ENCODE measurements around the gene MARK4.
A peak's percentile ranks its signal among the peaks of the same experiment; 100 is the strongest.
"Not testable (repeated sequence)": the region's sequence is repeated elsewhere in the genome, so short reads cannot be mapped to it uniquely, and the experiment has no call there.

The MARK4 gene

GRCh38 chr19:45250832-45251451 lies at the start of gene MARK4:
TSS of gene MARK4 (plus strand) at chr19:45251271. CDS start at chr19:45251589, 318 bp downstream.
- peak; percentile 95 for DNase-seq (ENCODE audit: low spot score)

- DNase-seq (ENCODE audit: low spot score): no peak
Observed at GRCh38 chr19:45202637-45203036, 48.4 kb upstream of the MARK4 start.

- no peak for DNase-seq (ENCODE audit: low spot score)
Observed at GRCh38 chr19:45205810-45206209, 45.3 kb upstream of the MARK4 start.

DNA sequence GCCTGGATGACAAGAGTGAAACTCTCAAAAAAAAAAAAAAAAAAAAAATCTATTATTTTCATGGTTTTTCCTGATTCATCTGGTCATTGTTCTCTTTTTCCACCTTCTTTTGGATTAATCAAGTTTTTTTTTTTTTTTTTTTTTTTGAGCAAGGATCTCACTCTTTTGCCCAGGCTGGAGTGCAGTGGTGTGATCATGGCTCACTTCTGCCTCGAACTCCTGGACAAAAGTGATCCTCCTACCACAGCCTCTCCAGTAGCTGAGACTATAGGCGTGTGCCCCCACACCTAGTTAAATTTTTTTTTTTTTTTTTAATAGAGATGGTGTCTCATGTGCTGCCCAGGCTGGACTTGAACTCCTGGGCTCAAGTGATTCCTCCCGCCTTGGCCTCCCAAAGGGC lies 44.7 kb upstream of the MARK4 start:
- no peak for DNase-seq (ENCODE audit: low spot score)

- DNase-seq (ENCODE audit: low spot score): no peak
Observed at GRCh38 chr19:45211751-45212381, 39.2 kb upstream of the MARK4 start.

DNA sequence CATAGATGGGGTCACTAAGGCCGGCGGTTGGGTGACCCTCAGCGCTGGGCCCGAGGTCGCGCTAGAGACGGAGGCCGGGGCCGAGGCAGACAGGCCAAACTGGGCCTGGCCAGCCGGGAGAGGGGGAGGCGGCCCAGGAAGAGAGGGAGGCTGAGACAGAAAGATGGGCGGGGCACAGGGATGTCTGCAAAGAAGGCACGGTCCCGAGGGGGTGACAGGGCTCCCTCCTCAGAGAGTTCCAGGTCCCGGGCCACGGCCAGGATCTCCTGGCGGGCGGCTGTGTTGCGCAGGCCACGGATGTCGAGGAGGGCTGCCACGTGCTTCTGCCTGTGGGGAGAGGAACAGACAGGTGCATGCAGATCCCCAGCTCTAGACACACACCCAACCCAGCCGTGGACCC lies 38.0 kb upstream of the MARK4 start:
- DNase-seq (ENCODE audit: low spot score): no peak

GRCh38 chr19:45215391-45216191 lies 35.5 kb upstream of the MARK4 start:
- peak; percentile 70 for DNase-seq (ENCODE audit: low spot score)

DNA sequence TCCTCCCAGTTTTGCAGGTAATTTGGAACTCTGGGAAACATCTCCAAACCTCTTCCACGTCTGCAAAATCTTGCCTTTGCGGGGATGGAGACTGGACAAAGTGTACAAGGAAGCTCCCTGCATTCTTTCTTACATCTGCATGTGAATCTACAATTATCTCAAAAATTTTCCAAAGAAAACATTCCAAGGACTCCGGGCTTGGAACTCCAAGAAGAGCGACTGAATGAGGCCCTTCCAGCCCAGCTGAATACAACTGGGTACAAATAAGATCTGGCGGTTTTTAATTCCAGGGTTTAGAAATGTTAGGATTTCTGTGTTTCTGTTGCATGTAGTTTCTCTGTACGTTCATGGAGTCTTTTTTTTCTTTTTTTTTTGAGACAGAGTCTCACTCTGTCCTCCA lies 34.4 kb upstream of the MARK4 start:
- DNase-seq (ENCODE audit: low spot score): no peak

- no peak for DNase-seq (ENCODE audit: low spot score)
Observed at GRCh38 chr19:45217193-45217956, 33.7 kb upstream of the MARK4 start.

DNA sequence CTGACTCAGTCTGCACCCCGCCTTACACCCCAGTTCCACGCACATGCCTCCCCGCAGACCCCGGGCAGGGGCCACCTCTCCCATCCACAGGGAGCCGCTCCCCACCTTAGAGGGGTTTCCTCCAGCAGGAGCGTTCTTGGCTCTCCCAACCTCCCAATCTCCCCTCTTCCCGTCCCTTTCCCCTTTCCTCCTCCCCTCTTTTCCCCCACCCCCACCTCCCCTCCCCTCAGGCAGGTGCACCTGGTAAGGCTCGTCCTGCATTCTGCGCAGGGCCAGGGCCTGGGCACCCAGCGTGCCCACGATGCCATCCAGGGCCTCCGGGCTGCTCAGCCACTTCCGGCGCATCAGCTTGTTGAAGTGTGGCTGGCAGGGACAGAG lies 33.1 kb upstream of the MARK4 start:
- no peak for DNase-seq (ENCODE audit: low spot score)

GRCh38 chr19:45218426-45218825 lies 32.6 kb upstream of the MARK4 start:
- DNase-seq (ENCODE audit: low spot score): no peak

- no peak for DNase-seq (ENCODE audit: low spot score)
Observed at GRCh38 chr19:45218911-45219743, 31.9 kb upstream of the MARK4 start.

DNA sequence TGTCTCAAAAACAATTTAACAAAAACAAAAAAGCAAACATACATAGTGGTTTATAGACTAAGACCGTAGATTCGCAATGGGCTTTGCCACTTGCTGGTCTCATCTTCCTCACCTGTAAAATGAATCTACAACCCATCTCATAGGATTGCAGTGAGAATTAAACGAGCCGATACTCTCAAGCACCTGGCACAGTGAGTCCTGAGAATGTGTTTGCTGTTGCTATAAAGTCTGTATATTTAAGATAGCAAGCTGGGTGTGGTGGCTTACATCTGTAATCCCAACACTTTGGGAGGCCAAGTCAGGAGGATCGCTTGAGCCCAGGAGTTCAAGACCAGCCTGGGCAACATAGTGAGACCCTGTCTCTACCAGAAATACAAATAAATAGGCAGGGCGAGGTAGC lies 28.3 kb upstream of the MARK4 start:
- no peak for DNase-seq (ENCODE audit: low spot score)

DNA sequence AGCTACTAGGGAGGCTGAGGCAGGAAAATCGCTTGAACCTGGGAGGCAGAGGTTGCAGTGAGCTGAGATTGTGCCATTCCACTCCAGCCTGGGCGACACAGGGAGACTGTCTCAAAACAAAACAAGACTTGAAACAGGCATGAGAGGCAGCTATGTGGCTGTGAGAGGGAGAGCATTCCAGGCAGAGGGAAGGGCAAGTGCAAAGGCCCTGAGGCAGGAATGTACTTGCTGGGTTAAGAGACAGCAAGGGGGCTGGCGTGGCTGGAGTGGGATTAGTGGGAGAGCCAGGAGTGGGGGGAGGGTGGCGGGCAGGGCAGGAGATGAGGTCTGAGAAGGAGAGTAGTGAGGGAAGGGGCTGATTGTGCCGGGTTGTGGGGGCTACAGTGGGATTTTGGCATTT lies 27.2 kb upstream of the MARK4 start:
- DNase-seq (ENCODE audit: low spot score): no peak

DNA sequence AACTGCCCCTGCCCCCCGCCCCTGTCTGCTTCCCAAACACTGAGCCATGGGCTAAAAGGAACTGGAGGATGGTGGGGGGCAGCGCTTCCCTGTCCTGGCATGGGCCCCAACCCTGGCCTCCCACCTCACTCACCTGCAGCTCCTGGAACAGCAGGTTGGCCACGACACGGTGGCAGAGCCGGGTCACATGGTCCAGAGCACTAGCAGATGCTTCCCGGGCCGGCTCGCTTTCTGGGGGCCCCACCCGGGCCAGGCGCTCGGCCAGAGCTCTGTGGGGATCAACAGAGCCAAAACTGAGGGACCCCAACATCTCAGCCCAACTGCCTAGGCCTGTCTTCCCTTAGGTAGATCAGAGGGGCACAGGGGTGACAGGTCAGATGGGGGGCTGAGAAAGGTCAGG lies 26.4 kb upstream of the MARK4 start:
- DNase-seq (ENCODE audit: low spot score): no peak

DNA sequence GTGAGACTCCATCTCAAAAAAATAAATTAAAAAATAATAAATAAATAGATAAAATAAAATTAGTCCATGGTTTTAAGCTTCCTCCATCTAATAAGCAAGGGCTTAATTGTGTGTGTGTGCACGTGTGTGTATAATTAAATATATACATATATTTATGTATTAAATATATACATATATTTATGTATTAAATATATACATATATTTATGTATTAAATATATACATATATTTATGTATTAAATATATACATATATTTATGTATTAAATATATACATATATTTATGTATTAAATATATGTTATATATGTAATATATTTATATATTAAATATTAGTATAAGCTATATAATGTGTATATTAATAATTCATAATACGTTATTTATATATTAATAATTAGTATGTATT lies 22.0 kb upstream of the MARK4 start:
- not testable (repeated sequence) for DNase-seq (ENCODE audit: low spot score)

GRCh38 chr19:45231891-45232290 lies 19.2 kb upstream of the MARK4 start:
- DNase-seq (ENCODE audit: low spot score): no peak

- DNase-seq (ENCODE audit: low spot score): peak; percentile 42
Observed at GRCh38 chr19:45234089-45234869, 16.8 kb upstream of the MARK4 start.

- peak; percentile 60 for DNase-seq (ENCODE audit: low spot score)
Observed at GRCh38 chr19:45235485-45235884, 15.6 kb upstream of the MARK4 start.

DNA sequence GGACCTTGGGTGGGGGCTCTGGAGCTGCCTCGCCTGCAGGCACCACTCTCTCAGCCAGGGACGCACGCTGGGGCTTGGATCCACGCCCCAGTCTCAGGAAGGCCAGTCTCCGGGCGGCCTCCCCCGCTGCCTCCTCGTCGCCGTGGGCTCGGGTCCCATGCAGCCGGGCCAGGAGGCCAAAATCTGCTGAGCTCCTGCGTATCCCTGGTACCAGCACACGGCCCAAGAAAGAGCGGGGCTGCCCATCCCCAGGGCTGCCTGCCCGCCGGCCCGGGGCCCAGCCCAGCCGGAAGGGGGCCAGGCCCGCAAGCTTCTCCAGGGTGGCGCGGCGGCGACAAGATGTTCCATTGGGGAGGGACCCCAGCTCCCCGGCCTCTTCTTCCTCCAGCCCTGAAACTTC lies 12.5 kb upstream of the MARK4 start:
- no peak for DNase-seq (ENCODE audit: low spot score)
